GM12878 (cell line): ENCODE results near the gene CRIM1.

Experiments
- BACH1 ChIP-seq: fragments of 450-650 bp; IDR thresholded peaks from 2 replicates; pipeline ENCODE4 v1.6.1; 2017; ENCODE audit warnings: mild to moderate bottlenecking, borderline replicate concordance
- CEBPB ChIP-seq, 2 experiments: fragments of 150-350 bp in 1 of 2; IDR thresholded peaks; 2 replicates each; pipeline ENCODE4 v1.6.1; 2012 to 2014; ENCODE audit warnings: low read depth in 2 of 2, low read length in 2 of 2, borderline replicate concordance in 1 of 2, inconsistent platforms in 1 of 2
- CTCF ChIP-seq, 3 experiments: IDR thresholded peaks in 2 of 3; conservative IDR thresholded peaks in 1 of 3; 2 replicates each; pipeline ENCODE4 v1.5.1; 2011; ENCODE audit warnings: low read depth in 3 of 3, low read length in 3 of 3, mild to moderate bottlenecking in 3 of 3, control low read depth in 2 of 3, moderate library complexity in 2 of 3, inconsistent platforms in 1 of 3, mixed read lengths in 1 of 3; ENCODE audit not compliant: control insufficient read depth in 2 of 3, insufficient read depth in 1 of 3; ENCODE audit errors: extremely low read depth in 1 of 3
- EP300 ChIP-seq, 2 experiments: fragments of 150-350 bp in 1 of 2; IDR thresholded peaks; 2 replicates each; pipeline ENCODE4 v1.6.1; 2011 to 2012; ENCODE audit warnings: low read depth in 2 of 2, low read length in 2 of 2, borderline replicate concordance in 1 of 2, improper control_type of control experiment in 1 of 2, inconsistent platforms in 1 of 2; ENCODE audit not compliant: control insufficient read depth in 1 of 2
- EZH2 ChIP-seq: IDR thresholded peaks from 2 replicates; pipeline ENCODE4 v1.6.1; 2012; ENCODE audit warnings: low read depth, mild to moderate bottlenecking, control low read depth, inconsistent platforms, low read length, borderline replicate concordance; ENCODE audit not compliant: control insufficient read depth
- FOXK2 ChIP-seq: fragments of 450-650 bp; IDR thresholded peaks from 2 replicates; pipeline ENCODE4 v1.6.1; 2017; ENCODE audit warnings: mild to moderate bottlenecking, moderate library complexity
- GABPA ChIP-seq: IDR thresholded peaks from 2 replicates; pipeline ENCODE4 v1.6.1; 2014; ENCODE audit warnings: antibody characterized with exemption, low read depth, mild to moderate bottlenecking, inconsistent platforms
- MAX ChIP-seq: IDR thresholded peaks from 2 replicates; pipeline ENCODE4 v1.6.1; 2012; ENCODE audit warnings: low read depth, low read length, improper control_type of control experiment
- MYC ChIP-seq: IDR thresholded peaks from 2 replicates; pipeline ENCODE4 v1.6.1; 2011; ENCODE audit warnings: mild to moderate bottlenecking, low read length, moderate library complexity, inconsistent platforms; ENCODE audit not compliant: insufficient read depth, insufficient replicate concordance, insufficient read length, severe bottlenecking
- RAD21 ChIP-seq: IDR thresholded peaks from 2 replicates; pipeline ENCODE4 v1.6.1; 2011; ENCODE audit warnings: mild to moderate bottlenecking, low read depth, low read length, moderate library complexity; ENCODE audit not compliant: insufficient read depth
- SKIL ChIP-seq: fragments of 450-650 bp; IDR thresholded peaks from 2 replicates; pipeline ENCODE4 v1.6.1; 2017; ENCODE audit warnings: mild to moderate bottlenecking, low read depth, inconsistent platforms; ENCODE audit not compliant: poor library complexity, severe bottlenecking
- SPI1 ChIP-seq: IDR thresholded peaks from 2 replicates; pipeline ENCODE4 v1.6.1; 2011; ENCODE audit warnings: low read depth, mild to moderate bottlenecking, low read length, moderate library complexity, borderline replicate concordance; ENCODE audit not compliant: insufficient read depth
- SREBF2 ChIP-seq: IDR thresholded peaks from 2 replicates; pipeline ENCODE4 v1.6.1; 2012; ENCODE audit warnings: mild to moderate bottlenecking, low read length
- YY1 ChIP-seq: IDR thresholded peaks from 2 replicates; pipeline ENCODE4 v1.6.1; 2011; ENCODE audit warnings: low read depth, mild to moderate bottlenecking, low read length

- no peak for TF ChIP-seq CTCF (IDR thresholded peaks at IDR 0.05 in 2 of 3, conservative IDR thresholded peaks at IDR 0.05 in 1 of 3; ENCODE audit: control insufficient read depth in 2 of 3, extremely low read depth in 1 of 3, insufficient read depth in 1 of 3, low read depth in 3 of 3, low read length in 3 of 3)
- TF ChIP-seq BACH1 = no peak
- no peak for TF ChIP-seq GABPA
- no peak for TF ChIP-seq SKIL
- no peak for TF ChIP-seq EZH2
- no peak for TF ChIP-seq YY1
- TF ChIP-seq CEBPB (IDR thresholded peaks at IDR 0.05; ENCODE audit: borderline replicate concordance in 1 of 2, low read depth in 2 of 2, low read length in 2 of 2) = no peak
- no peak for TF ChIP-seq SREBF2
- no peak for TF ChIP-seq MAX
- no peak for TF ChIP-seq RAD21
- TF ChIP-seq SPI1 = no peak
- TF ChIP-seq FOXK2 = no peak
- no peak for TF ChIP-seq MYC
- no peak for TF ChIP-seq EP300 (IDR thresholded peaks at IDR 0.05; ENCODE audit: borderline replicate concordance in 1 of 2, control insufficient read depth in 1 of 2, low read depth in 2 of 2, low read length in 2 of 2)
Measured at GRCh38 chr2:36343606-36344005, 12.0 kb upstream of the CRIM1 start.
